NCI-H187 treated with DMSO at 0.1 percent for 48 hours (cell line): Measurements from ENCODE around the gene DNAH12.

Experiments used
- DNase-seq: peaks from one replicate; lab custom pipeline; 2025; lab: John Stamatoyannopoulos, UW

Gene DNAH12

GRCh38 chr3:57544181-57545125 is at the start of gene DNAH12:
Gene DNAH12, minus strand, starts transcription at chr3:57544344. Its CDS starts 1,474 bp downstream, at chr3:57542870.
- DNase-seq, result peak; percentile 19

- DNase-seq, result no peak
Observed at GRCh38 chr3:57592306-57592705, 48.2 kb upstream of the DNAH12 start.

DNA sequence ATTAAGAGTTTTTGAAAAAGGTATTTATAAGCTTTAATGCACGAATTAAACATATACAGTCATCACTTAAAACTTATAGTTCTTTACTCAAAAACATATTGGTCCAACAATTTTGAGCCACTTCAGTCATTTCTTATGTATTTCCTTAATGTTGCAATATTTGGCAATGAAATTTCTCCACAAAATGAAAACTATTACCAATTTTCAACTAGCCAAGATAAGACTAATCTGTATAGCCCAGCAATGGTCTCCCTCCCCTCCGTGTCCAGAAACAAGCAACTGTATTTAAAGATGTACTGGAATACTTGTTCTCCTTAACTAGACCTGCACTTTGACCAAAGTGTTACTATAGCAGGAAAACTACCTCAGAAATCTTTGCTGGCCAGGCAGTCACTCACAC is 43.8 kb upstream of the DNAH12 start:
- DNase-seq, result no peak

- no peak for DNase-seq
Observed at GRCh38 chr3:57586778-57587177, 42.6 kb upstream of the DNAH12 start.

DNA sequence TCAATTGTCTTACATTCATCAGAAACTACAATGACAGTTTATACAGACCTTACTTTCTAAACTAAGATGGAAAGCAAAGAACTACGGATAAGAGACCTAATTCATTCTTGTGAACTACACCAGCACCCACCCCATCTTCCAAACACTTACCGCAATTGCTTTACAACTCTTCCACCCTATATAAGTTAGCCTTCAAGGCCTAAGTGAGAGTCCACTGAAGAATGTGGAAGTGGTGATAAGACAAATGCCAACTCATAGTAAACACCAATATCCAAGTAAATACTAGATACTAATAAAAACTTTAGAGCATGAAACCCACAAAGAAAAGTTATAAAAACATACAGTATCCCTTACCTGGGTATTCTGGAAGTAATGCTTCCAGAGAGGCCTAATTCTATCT is 39.4 kb upstream of the DNAH12 start:
- no peak for DNase-seq

- no peak for DNase-seq
Observed at GRCh38 chr3:57582474-57583168, 38.5 kb upstream of the DNAH12 start.

DNA sequence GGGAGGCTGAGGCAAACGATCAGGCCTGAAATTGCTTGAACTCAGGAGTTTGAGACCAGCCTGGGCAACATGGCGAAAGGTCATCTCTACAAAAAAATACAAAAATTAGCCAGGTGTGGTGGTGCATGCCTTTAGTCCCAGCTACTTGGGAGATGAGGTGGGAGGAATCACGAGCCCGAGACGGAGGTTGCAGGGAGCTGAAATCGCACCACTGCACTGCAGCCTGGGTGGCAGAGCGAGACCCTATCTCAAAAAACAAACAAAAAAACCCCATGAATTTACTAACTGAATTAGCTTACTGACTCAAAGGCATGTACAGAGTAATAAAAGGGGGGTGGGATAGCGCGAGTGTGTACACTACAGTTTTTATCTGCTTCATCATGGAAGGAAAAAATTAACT is 33.7 kb upstream of the DNAH12 start:
- no peak for DNase-seq

- no peak for DNase-seq
Observed at GRCh38 chr3:57575966-57576626, 32.0 kb upstream of the DNAH12 start.

DNA sequence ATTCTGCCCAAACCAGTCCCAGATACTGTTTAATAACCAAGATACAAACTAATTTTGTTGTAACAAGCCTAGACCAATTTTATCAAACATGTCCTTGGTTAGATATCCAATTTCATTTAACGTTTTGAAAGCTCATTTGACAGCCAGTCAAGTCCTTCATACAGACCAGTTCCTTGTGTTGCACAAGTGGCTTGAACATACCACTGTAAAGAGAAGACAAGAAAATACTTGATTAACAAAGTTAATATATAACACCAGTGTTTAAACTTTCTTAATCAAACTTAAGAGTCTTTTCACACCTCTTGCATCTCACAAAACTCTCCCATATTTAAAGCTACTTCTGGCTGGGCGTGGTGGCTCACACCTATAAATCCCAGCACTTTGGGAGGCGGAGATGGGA is 28.0 kb upstream of the DNAH12 start:
- no peak for DNase-seq

GRCh38 chr3:57570878-57571277 is 26.7 kb upstream of the DNAH12 start:
- DNase-seq, result no peak

GRCh38 chr3:57569859-57570450 is 25.8 kb upstream of the DNAH12 start:
- DNase-seq, result no peak

- DNase-seq, result no peak
Observed at GRCh38 chr3:57559526-57559925, 15.4 kb upstream of the DNAH12 start.

DNA sequence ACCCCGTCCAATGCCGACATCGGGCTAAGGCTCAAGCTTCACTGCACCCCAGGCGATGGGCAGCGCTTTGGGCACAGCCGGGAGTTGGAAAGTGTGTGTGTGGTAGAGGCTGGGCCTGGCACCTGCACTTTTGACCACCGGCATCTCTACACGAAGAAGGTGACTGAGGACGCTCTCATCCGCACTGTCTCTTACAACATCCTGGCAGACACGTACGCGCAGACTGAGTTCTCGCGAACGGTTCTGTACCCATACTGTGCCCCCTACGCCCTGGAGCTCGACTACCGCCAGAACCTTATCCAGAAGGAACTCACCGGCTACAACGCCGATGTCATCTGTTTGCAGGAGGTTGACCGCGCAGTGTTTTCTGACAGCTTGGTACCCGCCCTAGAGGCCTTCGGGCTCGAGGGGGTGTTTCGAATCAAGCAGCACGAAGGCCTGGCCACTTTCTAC is 13.0 kb upstream of the DNAH12 start:
- DNase-seq, result no peak

GRCh38 chr3:57556459-57557084 is 12.4 kb upstream of the DNAH12 start:
- DNase-seq, result no peak

- DNase-seq, result peak; percentile 18
Observed at GRCh38 chr3:57555738-57556458, 11.8 kb upstream of the DNAH12 start, which contains the start of gene PDE12. Gene PDE12, plus strand, starts transcription at chr3:57556274. Its CDS starts 106 bp downstream, at chr3:57556380.

GRCh38 chr3:57555306-57555705 is 11.2 kb upstream of the DNAH12 start:
- no peak for DNase-seq

- DNase-seq, result no peak
Observed at GRCh38 chr3:57546616-57547015, 2.5 kb upstream of the DNAH12 start.

DNA sequence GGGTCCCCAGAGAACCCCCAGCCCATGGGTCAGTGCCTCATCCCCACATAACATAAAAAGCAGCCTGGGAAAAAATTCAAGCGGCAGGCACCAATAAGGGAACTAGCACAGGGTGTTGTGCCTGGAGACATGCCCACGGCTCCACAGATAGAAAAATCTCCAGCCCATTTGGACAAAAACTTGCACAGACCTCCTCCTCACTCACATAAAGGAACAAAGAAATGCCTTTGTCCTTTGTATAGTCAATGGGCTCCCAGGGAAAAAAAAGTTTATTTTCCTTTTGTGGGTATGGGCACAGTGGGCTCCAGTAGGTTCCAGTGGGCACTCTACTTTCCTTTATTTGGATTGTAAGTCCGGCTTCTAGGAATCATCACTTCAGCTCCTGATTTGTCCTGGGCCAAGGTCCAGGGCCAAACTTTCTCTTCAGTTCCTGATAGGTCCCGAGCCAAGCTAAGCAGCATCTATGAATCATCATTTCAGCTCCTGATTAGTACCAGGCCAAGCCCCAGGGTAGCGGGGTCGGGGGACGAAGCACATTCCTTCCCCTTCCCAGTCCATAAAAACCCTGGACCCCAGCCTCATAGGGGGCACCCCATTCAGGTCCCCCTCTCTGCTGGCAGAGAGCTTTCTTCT is 1.6 kb upstream of the DNAH12 start:
- DNase-seq, result no peak

- DNase-seq, result no peak
Observed at GRCh38 chr3:57538465-57538864, 5.7 kb downstream of the DNAH12 start.

- no peak for DNase-seq
Observed at GRCh38 chr3:57530071-57530608, 14.0 kb downstream of the DNAH12 start.
